GM12878 (cell line): Measurements from ENCODE around the gene SKIDA1. TPM values are rescaled to one million over a fixed set of nuclear protein-coding genes. Genes with fewer than 3 reads are reported as not detected.
A peak's percentile ranks its signal among the peaks of the same experiment; 100 is the strongest.

ENCODE experiments used
- ATAC-seq: fragments of 200-7000 bp; cut with Tn5 transposase; 3 replicates; pipeline ENCODE4 v1.9.1; 2020; ENCODE audit warnings: mild to moderate bottlenecking, moderate library complexity
- BruUV-seq: library from RNA; stranded (reverse); fragments of 400-500 nt; replicated peaks from 2 replicates; lab custom pipeline; 2021; lab: Mats Ljungman, UMichigan
- CTCF ChIA-PET: fragments of 300-600 bp; sonication (Branson Sonifier 250); formaldehyde crosslinking; extraction: SDS; loops from one replicate; lab custom pipeline; 2021; ENCODE audit warnings: inconsistent platforms; lab: Yijun Ruan, JAX
- POLR2A ChIA-PET: fragments of 350-600 bp; formaldehyde crosslinking; extraction: SDS; loops from one replicate; lab custom pipeline; 2021; ENCODE audit warnings: inconsistent platforms; lab: Charles Lee
- RAD21 ChIA-PET: fragments of 300-600 bp; sonication (Branson Sonifier 250); formaldehyde crosslinking; loops from one replicate; lab custom pipeline; 2023; ENCODE audit warnings: antibody characterized with exemption; ENCODE audit not compliant: unreplicated experiment; lab: Charles Lee
- SMC1A ChIA-PET: fragments of 300-600 bp; sonication (Branson Sonifier 250); formaldehyde crosslinking; loops from one replicate; lab custom pipeline; 2023; ENCODE audit not compliant: unreplicated experiment, uncharacterized antibody; lab: Charles Lee
- DNase-seq: peaks from one replicate; pipeline ENCODE4 v3.0.0-alpha.2; 2011; ENCODE audit warnings: low read depth, low spot score
- FAIRE-seq: peaks from 3 replicates; lab custom pipeline; 2011; peaks lifted over from hg19 to GRCh38; lab: Jason Lieb, UNC
- H2AFZ ChIP-seq: 2 replicates; pipeline ENCODE4 v1.6.0; 2011; ENCODE audit warnings: low read depth, low read length, control low read depth; ENCODE audit not compliant: control insufficient read depth
- H3K27ac ChIP-seq: 2 replicates; pipeline ENCODE4 v1.5.1; 2011; ENCODE audit warnings: control low read depth; ENCODE audit not compliant: control insufficient read depth, insufficient read depth
- H3K27me3 ChIP-seq, 2 experiments: replicated peaks in 1 of 2; 2 replicates each; pipeline versions ENCODE4 v1.6.0 to v1.6.1; 2011; ENCODE audit warnings: low read length in 1 of 2; ENCODE audit not compliant: control insufficient read depth in 2 of 2, insufficient read depth in 2 of 2
- H3K36me3 ChIP-seq, 2 experiments: 2 replicates each; pipeline ENCODE4 v1.5.1; 2011; ENCODE audit warnings: low read length in 1 of 2; ENCODE audit not compliant: control insufficient read depth in 2 of 2, insufficient read depth in 2 of 2
- H3K4me1 ChIP-seq: 2 replicates; pipeline ENCODE4 v1.6.1; 2011; ENCODE audit warnings: mild to moderate bottlenecking, low read length, moderate library complexity, mixed read lengths; ENCODE audit not compliant: control insufficient read depth, insufficient read depth
- H3K4me2 ChIP-seq: 2 replicates; pipeline ENCODE4 v1.6.0; 2011; ENCODE audit warnings: control low read depth; ENCODE audit not compliant: control insufficient read depth, insufficient read depth
- H3K4me3 ChIP-seq: fragments of 200-600 bp; sonication (generic); 2 replicates; pipeline ENCODE4 v1.5.1; 2016
- H3K79me2 ChIP-seq: 2 replicates; pipeline ENCODE4 v1.6.0; 2011; ENCODE audit warnings: low read length; ENCODE audit not compliant: control insufficient read depth, insufficient read depth
- H3K9ac ChIP-seq: 2 replicates; pipeline ENCODE4 v1.8.0; 2011; ENCODE audit warnings: low read length, control low read depth, mixed read lengths; ENCODE audit not compliant: control insufficient read depth, insufficient read depth
- H3K9me3 ChIP-seq: replicated peaks from 3 replicates; pipeline ENCODE4 v1.5.1; 2011; ENCODE audit warnings: mild to moderate bottlenecking, low read length; ENCODE audit not compliant: control insufficient read depth, insufficient read depth
- H4K20me1 ChIP-seq: 2 replicates; pipeline ENCODE4 v1.6.0; 2011; ENCODE audit not compliant: control insufficient read depth, insufficient read depth
- BMI1 ChIP-seq: fragments of 450-650 bp; IDR thresholded peaks from 2 replicates; pipeline ENCODE4 v1.6.1; 2016; ENCODE audit warnings: mild to moderate bottlenecking, moderate library complexity, borderline replicate concordance
- CBX3 ChIP-seq: fragments of 200-600 bp; sonication (generic); IDR thresholded peaks from 2 replicates; pipeline ENCODE4 v1.6.1; 2016; ENCODE audit warnings: low read depth, borderline replicate concordance
- CHD1 ChIP-seq: IDR thresholded peaks from 2 replicates; pipeline ENCODE4 v1.6.1; 2012; ENCODE audit warnings: low read depth, low read length, improper control_type of control experiment
- HDAC6 ChIP-seq: fragments of 200-600 bp; sonication (generic); IDR thresholded peaks from one replicate; pipeline ENCODE4 v1.8.0; 2017; ENCODE audit warnings: antibody characterized with exemption; ENCODE audit not compliant: unreplicated experiment
- JUND ChIP-seq: IDR thresholded peaks from 2 replicates; pipeline ENCODE4 v1.6.1; 2012; ENCODE audit warnings: low read depth, mild to moderate bottlenecking, low read length, improper control_type of control experiment, moderate library complexity
- KAT2A ChIP-seq: conservative IDR thresholded peaks from 2 replicates; pipeline ENCODE4 v1.6.1; 2011; ENCODE audit warnings: low read depth, low read length; ENCODE audit not compliant: control insufficient read depth
- MTA3 ChIP-seq: IDR thresholded peaks from 2 replicates; pipeline ENCODE4 v1.6.1; 2012; ENCODE audit warnings: low read length, inconsistent platforms, borderline replicate concordance
- MYB ChIP-seq: fragments of 150-350 bp; IDR thresholded peaks from 2 replicates; pipeline ENCODE4 v1.6.1; 2014; ENCODE audit warnings: mild to moderate bottlenecking, low read depth, low read length, borderline replicate concordance
- NFYB ChIP-seq: IDR thresholded peaks from 2 replicates; pipeline ENCODE4 v1.6.1; 2011; ENCODE audit warnings: low read depth, mild to moderate bottlenecking, low read length, improper control_type of control experiment, moderate library complexity; ENCODE audit not compliant: insufficient read depth
- NR2C1 ChIP-seq: fragments of 450-650 bp; IDR thresholded peaks from 2 replicates; pipeline ENCODE4 v1.6.1; 2017; ENCODE audit warnings: antibody characterized with exemption, mild to moderate bottlenecking, moderate library complexity
- RUNX3 ChIP-seq: IDR thresholded peaks from 2 replicates; pipeline ENCODE4 v1.6.1; 2012; ENCODE audit warnings: low read length, inconsistent platforms
- SMC3 ChIP-seq: IDR thresholded peaks from 2 replicates; pipeline ENCODE4 v1.6.1; 2011; ENCODE audit warnings: low read length, improper control_type of control experiment, borderline replicate concordance
- SP1 ChIP-seq: IDR thresholded peaks from one replicate; pipeline ENCODE4 v1.6.1; 2011; ENCODE audit warnings: low read depth, low read length
- STAT1 ChIP-seq: fragments of 450-650 bp; conservative IDR thresholded peaks from 2 replicates; pipeline ENCODE4 v1.6.1; 2014; ENCODE audit warnings: antibody characterized with exemption, mild to moderate bottlenecking
- SUZ12 ChIP-seq: fragments of 200-600 bp; sonication (generic); IDR thresholded peaks from one replicate; pipeline ENCODE4 v1.6.1; 2018; ENCODE audit warnings: antibody characterized with exemption, mild to moderate bottlenecking; ENCODE audit not compliant: unreplicated experiment
- ZNF207 ChIP-seq: fragments of 450-650 bp; IDR thresholded peaks from 2 replicates; pipeline ENCODE4 v1.6.1; 2014; ENCODE audit warnings: antibody characterized with exemption, mild to moderate bottlenecking, borderline replicate concordance
- WGBS: methylation state at CpG from one replicate; pipeline ENCODE4 v1.1.6; 2016; ENCODE audit warnings: low lambda C conversion rate; ENCODE audit not compliant: insufficient replicate concordance, insufficient coverage; ENCODE audit errors: missing lambda C conversion rate; 5-methylcytosine and 5-hydroxymethylcytosine counted together
- in situ Hi-C: fragments of 300-500 bp; cut with MboI; formaldehyde crosslinking; loops from 9 replicates; pipeline ENCODE4 v1.14.3; 2018; ENCODE audit warnings: mixed read lengths
- intact Hi-C: fragments of 100-400 bp; cut with micrococcal nuclease; formaldehyde crosslinking; loops from one replicate; pipeline ENCODE4 v1.14.2; 2022; ENCODE audit not compliant: unreplicated experiment
- polyA plus RNA-seq, 11 experiments: library from polyadenylated mRNA; depleted of rRNA in 4 of 11; unstranded in 6 of 11; stranded (reverse) in 5 of 11; fragments of >200 nt; fragmentation: Nextera tagmentation in 4 of 11; fragmentation: Illumina TruSeq in 1 of 11; extraction: Ambion mirVana in 4 of 11; extraction: Trizol in 1 of 11; gene quantifications; 1 replicate in 1 of 11; 2 replicates in 10 of 11; pipeline versions ENCODE4 v1.2.1 to v1.2.3, GENCODE V29; 2011 to 2016; ENCODE audit warnings: inconsistent platforms in 2 of 11, missing spikeins in 2 of 11, low read depth in 1 of 11
- total RNA-seq, 4 experiments: library from RNA; depleted of rRNA in 3 of 4; stranded (reverse); fragments of >200 nt in 3 of 4; fragmentation: Illumina TruSeq in 1 of 4; extraction: Trizol in 1 of 4; gene quantifications; 2 replicates each; pipeline versions ENCODE4 v1.2.1 to v1.2.3, GENCODE V29; 2013 to 2021

SKIDA1 gene
- total and polyA plus RNA-seq, 10 of the 15 experiments (the other 5 are each of a cell fraction or from before 2014, with no cell fraction given), result 0.05 to 0.90 (median 0.28) TPM

GRCh38 chr10:21515361-21516241 is 9.9 kb downstream of the SKIDA1 start:
- 51% methylated on average over 15 of the region's 15 CpGs for WGBS
- H4K20me1 ChIP-seq, result no peaks in the 10 kb centered on the region
- peak overlapping the region; percentile 97 for H3K4me2 ChIP-seq
- H2AFZ ChIP-seq, result no peak overlapping the region
- H3K36me3 ChIP-seq, result no peaks in the 10 kb centered on the region
- SMC1A ChIA-PET, result interaction anchor here (0.8 to 1.2 kb wide), 2 partner anchors 18 to 216 kb away, joined by 3 read pairs; no protein-coding TSS in a partner anchor
- POLR2A ChIA-PET, result no interaction called here
- DNase-seq (no peak), FAIRE-seq (no peak), ATAC-seq (no peak)
- H3K4me1 ChIP-seq, result peaks cover 21% of the 10 kb centered on the region
- H3K9ac ChIP-seq, result no peak overlapping the region
- TF ChIP-seq CHD1 (no peak), SMC3 (no peak), STAT1 (no peak), NR2C1 (no peak)
- no peak overlapping the region for H3K27ac ChIP-seq
- H3K4me3 ChIP-seq, result no peak overlapping the region
- in situ Hi-C loops, result no loop called here
- RAD21 ChIA-PET, result interaction anchor here (0.7 to 1.4 kb wide), 2 partner anchors 20 to 66 kb away, joined by 3 to 6 read pairs; no protein-coding TSS in a partner anchor
- no TSS peak for BruUV-seq
- peaks cover 10 to 37% of the 10 kb centered on the region in 2 experiments for H3K27me3 ChIP-seq
- no peaks in the 10 kb centered on the region for H3K79me2 ChIP-seq
- CTCF ChIA-PET, result interaction anchor here (1.0 to 1.7 kb wide), 2 partner anchors 19 to 22 kb away, joined by 3 to 5 read pairs; no protein-coding TSS in a partner anchor
- no peaks in the 10 kb centered on the region for H3K9me3 ChIP-seq
- intact Hi-C loops, result no loop called here

DNA sequence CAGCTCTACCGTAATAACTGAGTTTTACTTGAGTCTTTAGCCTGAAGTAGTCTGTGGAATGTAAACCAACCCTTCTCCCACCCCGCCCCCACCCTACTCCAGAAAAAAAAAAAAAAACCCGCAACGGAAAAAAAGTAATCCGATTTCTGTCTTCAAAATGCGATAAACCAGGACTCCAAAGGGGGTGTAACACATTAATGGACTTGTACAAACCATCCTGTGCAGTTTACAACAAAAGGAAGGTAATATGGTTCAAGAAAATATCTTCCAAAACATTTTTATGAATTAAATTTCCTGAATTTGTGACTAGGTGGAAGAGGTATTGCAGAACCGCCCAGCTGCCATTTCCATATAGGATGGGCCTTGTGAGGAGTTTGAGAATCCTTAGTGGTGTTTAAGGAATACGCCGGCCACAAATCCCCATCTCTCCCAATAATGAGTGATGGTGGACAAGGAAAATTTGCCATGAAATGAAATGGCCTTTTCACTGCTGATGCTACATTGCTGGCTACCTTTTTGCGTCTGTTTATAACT is 10.6 kb downstream of the SKIDA1 start:
- intact Hi-C loops, result no loop called here
- TF ChIP-seq ZNF207 (no peak), MTA3 (no peak), KAT2A (no peak), BMI1 (no peak), SP1 (no peak), JUND (no peak), NFYB (no peak), RUNX3 (no peak), MYB (no peak), CHD1 (no peak), HDAC6 (no peak), SUZ12 (no peak), CBX3 (no peak)
- TF ChIP-seq, all 136 proteins: peak for 0
- WGBS, result 95% methylated on average over 9 of the region's 10 CpGs
- no peaks in the 10 kb centered on the region for H3K36me3 ChIP-seq
- H3K27me3 ChIP-seq, result peaks cover 10 to 37% of the 10 kb centered on the region in 2 experiments
- ChIA-PET POLR2A (interaction anchor here (0.6 kb wide), 1 partner anchor 45 kb away, joined by 4 read pairs; no protein-coding TSS in a partner anchor), CTCF (interaction anchor here (1.0 to 1.7 kb wide), 3 partner anchors 18 to 21 kb away, joined by 3 to 5 read pairs (median 3); no protein-coding TSS in a partner anchor), RAD21 (interaction anchor here (0.7 kb wide), 1 partner anchor 206 kb away, joined by 3 read pairs; no protein-coding TSS in a partner anchor), SMC1A (interaction anchor here (0.6 to 1.2 kb wide), 3 partner anchors 67 to 217 kb away, joined by 3 read pairs; no protein-coding TSS in a partner anchor)
- no peak overlapping the region for H2AFZ ChIP-seq
- FAIRE-seq, result no peak
- in situ Hi-C loops, result no loop called here
- no peaks in the 10 kb centered on the region for H4K20me1 ChIP-seq
- no peak overlapping the region for H3K4me2 ChIP-seq
- no peak for ATAC-seq
- H3K27ac ChIP-seq, result no peak overlapping the region
- BruUV-seq, result no TSS peak
- H3K4me1 ChIP-seq, result peaks cover 20% of the 10 kb centered on the region
- H3K79me2 ChIP-seq, result no peaks in the 10 kb centered on the region
- DNase-seq, result no peak
- H3K9ac ChIP-seq, result no peak overlapping the region
- H3K4me3 ChIP-seq, result no peak overlapping the region
- H3K9me3 ChIP-seq, result no peaks in the 10 kb centered on the region
